GM19328 (cell line): ENCODE measurements around the gene PDE5A.

Experiments used
- ATAC-seq: cut with Tn5 transposase; IDR thresholded peaks from one replicate; pipeline ENCODE4 v1.9.1; 2021; ENCODE audit warnings: mild to moderate bottlenecking, moderate library complexity; ENCODE audit not compliant: unreplicated experiment

The PDE5A gene

GRCh38 chr4:119587796-119588195 is 40.8 kb downstream of the PDE5A start:
- no peak for ATAC-seq

- no peak for ATAC-seq
Observed at GRCh38 chr4:119585771-119586170, 42.8 kb downstream of the PDE5A start.

DNA sequence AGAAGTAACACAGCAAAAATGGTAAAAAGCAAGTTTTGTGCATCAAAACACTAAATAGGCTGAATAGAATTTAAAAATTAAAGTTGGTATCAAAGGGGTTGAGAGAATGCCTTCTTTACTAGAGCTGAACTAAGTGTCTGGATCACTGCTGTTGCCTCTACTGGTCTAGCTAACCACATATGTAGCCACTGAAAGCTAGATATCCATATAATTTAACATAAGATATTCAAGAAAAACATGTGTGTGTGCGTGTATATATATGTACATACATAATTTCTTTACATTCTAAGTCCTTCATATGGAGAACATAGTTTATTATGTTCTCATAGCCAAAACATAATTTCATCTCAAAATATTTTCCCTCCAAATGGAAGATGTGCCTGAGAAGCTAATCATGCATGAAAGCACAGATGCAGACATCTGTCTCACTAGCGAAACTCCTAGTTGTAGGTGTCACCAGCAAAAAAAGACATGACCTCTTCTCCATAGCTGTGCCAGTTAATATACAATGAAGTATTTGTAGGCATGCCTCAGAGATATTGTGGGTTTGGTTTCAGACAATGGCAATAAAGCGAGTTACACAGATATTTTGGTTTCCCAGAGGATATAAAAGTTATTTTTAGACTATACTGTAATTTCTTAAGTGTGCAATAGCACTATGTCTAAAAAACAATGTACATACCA is 47.3 kb downstream of the PDE5A start:
- ATAC-seq: no peak

- ATAC-seq: no peak
Observed at GRCh38 chr4:119580293-119580692, 48.3 kb downstream of the PDE5A start.

DNA sequence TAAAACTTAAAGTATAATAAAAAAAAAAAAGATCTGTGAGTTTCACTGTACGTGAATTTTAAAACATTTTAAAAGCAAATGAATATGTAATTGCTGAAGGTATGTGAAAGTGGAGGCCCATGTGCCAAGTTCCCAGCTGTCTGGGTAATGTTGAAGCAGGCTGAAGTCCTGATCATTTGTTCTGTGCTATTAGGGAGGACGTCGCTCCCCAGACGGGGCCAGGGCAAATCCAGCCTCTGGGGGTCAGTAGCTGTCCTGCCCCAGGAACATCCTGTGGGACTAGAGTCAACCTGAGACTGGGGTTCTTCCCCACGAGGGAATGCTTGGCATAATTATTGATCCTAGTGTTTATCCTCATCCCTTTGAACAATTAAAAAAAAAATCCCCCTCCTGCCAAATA is 48.8 kb downstream of the PDE5A start:
- no peak for ATAC-seq

- ATAC-seq: no peak
Observed at GRCh38 chr4:119570401-119570800, 58.2 kb downstream of the PDE5A start.

DNA sequence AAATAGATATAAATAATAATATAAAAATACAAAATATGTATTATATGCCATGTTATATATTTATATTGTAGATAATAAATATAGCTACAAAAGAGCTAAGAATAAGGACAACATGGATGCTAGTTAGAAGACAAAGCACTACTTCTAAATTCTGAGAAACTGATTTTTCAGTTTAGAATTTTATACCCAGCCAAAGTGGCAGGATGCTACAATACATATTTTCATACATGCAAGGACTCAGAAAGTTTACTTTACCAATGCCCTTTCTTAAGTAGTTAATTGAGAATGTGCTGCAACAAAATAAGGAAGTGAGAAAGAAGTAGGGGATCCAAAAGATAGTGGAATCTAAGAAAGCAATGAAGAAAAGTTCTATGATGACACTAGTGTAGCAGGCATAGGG is 64.5 kb downstream of the PDE5A start:
- ATAC-seq: no peak

GRCh38 chr4:119559044-119559647 is 69.5 kb downstream of the PDE5A start:
- no peak for ATAC-seq

DNA sequence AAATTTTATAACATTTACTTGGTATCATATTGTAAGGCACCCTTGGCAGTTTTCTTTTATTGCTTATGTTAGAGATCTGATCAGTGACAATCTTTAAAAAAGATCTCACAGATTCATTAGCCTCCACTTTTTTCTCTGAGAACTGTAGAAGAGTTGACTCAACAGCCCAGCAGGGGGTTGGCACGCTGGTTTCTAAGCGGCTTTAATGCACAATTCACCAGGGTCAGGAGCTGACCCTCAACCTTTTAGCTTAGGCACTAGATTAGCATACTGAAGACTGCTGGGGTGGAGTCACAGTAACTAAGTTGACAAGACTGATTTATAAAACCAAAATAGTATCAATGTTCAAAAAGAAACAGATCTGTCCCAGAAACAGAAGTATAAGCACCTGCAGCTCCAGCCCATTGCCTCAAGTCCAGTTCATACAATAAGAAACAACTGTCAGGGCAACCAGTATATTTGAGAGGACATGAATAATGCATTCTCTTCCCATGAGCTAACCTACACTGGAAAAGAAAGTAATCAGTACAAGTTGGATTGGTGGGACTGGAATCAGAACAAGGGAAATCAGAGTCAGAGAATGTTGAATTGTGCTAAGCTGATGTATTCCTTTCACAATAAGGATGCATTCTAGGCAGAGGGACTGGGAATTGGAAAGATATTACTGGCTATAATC is 77.6 kb downstream of the PDE5A start:
- ATAC-seq: no peak

DNA sequence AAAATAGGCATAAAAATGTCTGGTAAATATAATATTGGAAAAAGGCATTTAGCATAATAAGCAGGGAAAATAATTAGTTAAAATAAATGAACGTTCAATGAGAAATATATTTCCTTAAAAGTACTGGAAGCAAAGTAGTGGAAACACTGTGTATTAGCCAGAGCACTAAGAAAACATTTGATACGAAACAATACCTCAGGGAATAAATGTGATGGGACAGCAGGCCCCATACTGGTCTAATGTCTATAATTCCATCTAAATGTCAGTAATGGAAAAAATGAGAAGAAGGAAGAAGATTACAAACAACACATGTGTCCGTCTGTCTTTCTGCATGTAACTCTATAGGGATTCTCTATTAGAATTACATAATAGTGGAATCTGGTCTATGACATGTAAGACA is 79.0 kb downstream of the PDE5A start:
- no peak for ATAC-seq

- ATAC-seq: no peak
Observed at GRCh38 chr4:119543779-119544178, 84.8 kb downstream of the PDE5A start.

DNA sequence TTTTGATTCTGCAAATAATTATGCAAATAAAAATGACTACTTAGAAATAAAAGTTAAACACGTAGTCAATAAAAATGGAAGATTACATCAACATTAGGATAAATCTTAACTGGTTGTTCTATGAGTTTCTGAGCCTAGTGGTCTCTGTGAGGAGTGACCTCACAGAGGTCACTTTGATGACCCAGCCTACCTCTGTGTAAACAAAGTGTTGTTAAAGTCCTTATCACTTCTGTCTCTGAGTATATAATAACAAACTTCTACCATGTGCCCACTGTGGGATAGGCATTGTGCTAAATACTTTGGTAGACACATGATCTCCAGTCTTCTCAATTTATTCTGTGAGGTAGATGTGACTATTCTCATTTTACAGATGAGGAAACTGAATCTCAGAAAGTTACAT is 85.4 kb downstream of the PDE5A start:
- no peak for ATAC-seq

DNA sequence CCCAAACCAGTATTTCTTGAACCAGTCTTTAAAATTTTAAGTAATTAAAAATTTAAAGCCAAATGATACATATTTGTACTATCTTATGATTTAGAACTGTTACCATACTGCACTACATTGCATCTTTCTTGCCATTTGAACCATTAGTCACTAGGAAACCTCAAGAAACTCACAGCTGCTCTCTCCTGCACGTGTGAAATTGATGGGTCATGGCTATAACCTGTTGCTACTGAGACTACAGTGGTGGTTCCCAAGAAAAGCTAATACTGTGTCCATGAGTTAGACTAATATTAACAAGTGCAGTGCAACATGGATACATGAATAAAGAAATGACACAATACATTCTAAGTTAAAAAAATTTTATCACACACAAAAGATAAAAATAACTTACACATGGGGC is 88.4 kb downstream of the PDE5A start:
- no peak for ATAC-seq

- no peak for ATAC-seq
Observed at GRCh38 chr4:119537586-119537985, 91.0 kb downstream of the PDE5A start.

GRCh38 chr4:119536572-119537528 is 91.8 kb downstream of the PDE5A start:
- ATAC-seq: no peak

DNA sequence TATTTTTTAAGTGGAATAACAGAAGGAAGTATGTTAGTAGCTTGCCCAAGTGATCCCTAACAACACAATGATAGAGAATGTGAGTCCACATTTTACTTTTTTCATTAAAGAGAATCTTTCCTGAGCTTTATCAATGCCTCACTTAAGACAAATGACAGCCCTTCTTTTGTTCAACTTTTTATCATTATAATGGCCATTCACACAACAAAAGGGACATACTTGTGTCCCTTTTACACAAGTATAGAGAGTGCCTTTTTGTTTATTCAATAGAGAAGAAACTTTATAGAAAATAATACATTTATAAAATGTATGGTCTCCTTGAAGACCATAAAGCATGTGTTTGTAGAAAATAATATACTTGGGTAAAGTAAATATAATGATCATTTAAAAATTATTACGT is 96.3 kb downstream of the PDE5A start:
- no peak for ATAC-seq

DNA sequence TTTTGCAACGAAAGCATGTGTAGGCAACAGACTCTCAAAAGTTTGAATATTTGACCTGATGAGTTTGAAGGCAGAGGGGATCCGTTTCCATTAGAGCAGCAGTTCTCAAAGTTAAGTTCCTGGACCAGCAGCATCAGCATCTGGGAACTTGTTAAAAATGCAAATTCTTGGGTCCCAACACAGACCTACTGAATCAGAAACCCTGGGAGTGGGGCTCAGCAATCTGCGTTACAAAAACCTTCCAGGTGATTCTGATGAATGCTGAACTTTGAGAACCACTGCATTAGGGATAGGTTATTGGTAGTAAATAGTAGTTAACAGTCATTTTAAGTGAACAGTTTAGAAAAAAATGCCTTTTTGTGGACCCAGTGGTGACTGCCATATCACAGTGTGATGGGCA is 98.8 kb downstream of the PDE5A start:
- no peak for ATAC-seq

GRCh38 chr4:119526786-119527550 is 101.6 kb downstream of the PDE5A start:
- no peak for ATAC-seq

- no peak for ATAC-seq
Observed at GRCh38 chr4:119525771-119526712, 102.6 kb downstream of the PDE5A start.
